ENCODE results near the gene CACNA1C.

CACNA1C gene

DNA sequence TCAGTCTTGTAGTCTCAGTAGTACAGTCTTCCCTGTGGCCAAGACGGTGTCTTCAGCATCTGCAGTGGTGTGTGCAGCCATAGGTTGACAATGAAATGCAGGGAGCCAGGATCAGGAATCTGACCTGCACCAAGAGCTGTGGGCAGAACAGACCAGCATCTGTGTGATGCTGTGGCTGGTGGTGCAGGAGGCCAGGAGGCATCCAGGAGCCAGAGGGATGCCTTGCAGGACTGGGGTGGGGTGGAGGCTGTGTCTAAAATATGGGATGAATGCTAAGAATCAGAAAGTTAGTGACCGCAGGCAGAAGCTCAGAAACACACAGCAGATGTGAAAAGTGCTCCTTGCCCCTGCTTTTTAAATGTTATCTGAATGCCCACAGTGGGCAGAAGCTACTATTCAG is 209.7 kb downstream of the CACNA1C start:
- H3K4me3 Mint-ChIP-seq: no peak overlapping the region
- DNase-seq (ENCODE audit: low spot score in 2 of 2): no peak
- H3K4me1 Mint-ChIP-seq: no peaks in the 10 kb centered on the region
- H3K27ac Mint-ChIP-seq (ENCODE audit: low read depth): no peak overlapping the region
- no peaks in the 10 kb centered on the region for H3K36me3 Mint-ChIP-seq (ENCODE audit: insufficient read depth)
- H3K27me3 Mint-ChIP-seq: peaks cover 25% of the 10 kb centered on the region
- no peaks in the 10 kb centered on the region for H3K9me3 Mint-ChIP-seq
- ATAC-seq (replicated peaks; ENCODE audit: extremely low read depth, poor library complexity, severe bottlenecking): no peak

DNA sequence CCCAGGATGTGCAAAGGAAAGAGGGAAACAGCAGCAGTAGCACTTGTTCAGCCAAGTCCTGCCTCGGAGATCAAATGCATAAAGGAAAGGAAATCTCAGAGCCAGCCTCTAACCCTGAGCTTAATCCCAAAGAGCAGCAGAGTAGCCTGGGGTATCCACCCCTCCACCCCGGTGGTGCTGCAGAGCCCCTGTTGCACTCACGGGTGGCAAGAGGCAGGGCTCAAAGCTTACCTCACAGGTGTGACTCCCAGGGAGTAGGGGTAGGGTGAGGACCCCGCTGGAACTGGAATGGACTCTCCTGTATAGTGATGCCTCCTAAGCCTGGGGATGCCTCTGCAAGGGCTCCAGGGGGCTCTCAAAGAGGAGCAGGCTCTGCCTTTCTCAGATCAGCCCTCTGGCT is 211.1 kb downstream of the CACNA1C start:
- H3K36me3 Mint-ChIP-seq (ENCODE audit: insufficient read depth): no peaks in the 10 kb centered on the region
- no peaks in the 10 kb centered on the region for H3K4me1 Mint-ChIP-seq
- no peak overlapping the region for H3K4me3 Mint-ChIP-seq
- H3K9me3 Mint-ChIP-seq: no peaks in the 10 kb centered on the region
- no peak overlapping the region for H3K27ac Mint-ChIP-seq (ENCODE audit: low read depth)
- peaks cover 19% of the 10 kb centered on the region for H3K27me3 Mint-ChIP-seq
- DNase-seq (ENCODE audit: low spot score in 2 of 2) (no peak), ATAC-seq (replicated peaks; ENCODE audit: extremely low read depth, poor library complexity, severe bottlenecking) (no peak)

DNA sequence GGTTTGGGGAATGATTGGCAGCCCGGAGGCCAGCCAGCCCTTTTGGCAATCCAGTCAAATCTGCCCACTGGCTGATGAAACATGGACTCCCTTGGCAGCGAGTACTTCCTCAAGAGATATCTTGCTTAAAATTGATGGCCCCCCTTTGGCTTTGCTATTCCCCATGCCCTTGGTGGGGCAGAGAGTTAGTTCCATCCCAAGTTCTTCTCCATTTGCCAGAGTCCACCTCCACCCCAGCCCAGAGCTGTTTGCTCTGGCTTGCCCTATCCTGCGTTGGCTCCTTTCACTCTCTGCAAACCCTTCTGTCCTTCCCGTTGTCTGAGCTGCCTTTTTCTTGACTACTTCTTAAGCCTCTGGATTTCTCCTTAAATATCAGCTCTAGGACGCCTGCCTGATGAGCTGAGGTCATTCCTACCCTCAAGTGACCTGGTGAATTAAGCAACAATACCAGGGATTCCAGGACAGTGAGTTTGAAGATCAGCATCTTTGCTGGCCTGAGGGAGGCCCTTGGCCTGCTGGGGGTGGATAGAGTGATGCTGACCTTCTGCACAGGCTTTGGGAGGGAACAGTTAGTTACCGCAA is 212.0 kb downstream of the CACNA1C start:
- H3K4me3 Mint-ChIP-seq: no peak overlapping the region
- ATAC-seq (replicated peaks; ENCODE audit: extremely low read depth, poor library complexity, severe bottlenecking) (no peak), DNase-seq (ENCODE audit: low spot score in 2 of 2) (no peak)
- no peaks in the 10 kb centered on the region for H3K36me3 Mint-ChIP-seq (ENCODE audit: insufficient read depth)
- H3K9me3 Mint-ChIP-seq: no peaks in the 10 kb centered on the region
- H3K27ac Mint-ChIP-seq (ENCODE audit: low read depth): no peak overlapping the region
- peaks cover 18% of the 10 kb centered on the region for H3K27me3 Mint-ChIP-seq
- no peaks in the 10 kb centered on the region for H3K4me1 Mint-ChIP-seq

DNA sequence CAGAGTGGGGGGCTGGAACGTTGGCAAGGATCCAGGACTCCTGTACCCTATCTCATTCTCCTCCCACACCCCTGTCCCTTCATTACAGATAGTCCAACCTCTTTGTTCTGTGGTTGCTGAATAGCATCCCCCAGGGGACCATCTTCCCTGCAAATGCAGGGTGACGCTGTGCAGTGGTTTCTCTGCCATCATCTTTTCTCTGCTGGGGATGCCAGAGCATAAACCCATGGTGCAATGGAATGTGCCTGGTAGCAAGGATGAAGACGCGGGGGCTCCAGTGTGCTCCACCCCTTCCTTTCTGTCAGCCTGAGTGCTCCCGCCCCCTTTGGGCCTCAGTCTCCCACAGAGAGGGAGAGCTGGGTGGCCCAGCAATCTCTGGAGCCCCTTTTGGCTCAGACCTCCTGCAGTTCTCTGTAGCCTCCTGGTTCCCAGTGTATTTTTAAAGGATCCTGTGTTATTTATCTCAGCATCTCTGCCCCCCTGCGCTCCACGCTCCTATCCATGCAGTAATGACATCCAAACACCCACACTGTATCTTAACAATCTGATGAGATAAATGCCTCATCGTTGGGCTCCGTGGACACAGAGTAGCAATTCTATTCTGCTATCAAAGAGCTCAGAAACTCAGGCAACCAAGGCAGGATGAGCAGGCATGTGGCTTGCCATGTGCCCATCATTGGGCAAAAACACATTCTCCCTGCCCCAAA is 212.8 kb downstream of the CACNA1C start:
- ATAC-seq (replicated peaks; ENCODE audit: extremely low read depth, poor library complexity, severe bottlenecking) (no peak), DNase-seq (ENCODE audit: low spot score in 2 of 2) (no peak)
- Mint-ChIP-seq H3K4me1 (no peaks in the 10 kb centered on the region), H3K27me3 (peaks cover 19% of the 10 kb centered on the region), H3K36me3 (ENCODE audit: insufficient read depth) (no peaks in the 10 kb centered on the region), H3K4me3 (no peak overlapping the region), H3K27ac (ENCODE audit: low read depth) (no peak overlapping the region), H3K9me3 (no peaks in the 10 kb centered on the region)

DNA sequence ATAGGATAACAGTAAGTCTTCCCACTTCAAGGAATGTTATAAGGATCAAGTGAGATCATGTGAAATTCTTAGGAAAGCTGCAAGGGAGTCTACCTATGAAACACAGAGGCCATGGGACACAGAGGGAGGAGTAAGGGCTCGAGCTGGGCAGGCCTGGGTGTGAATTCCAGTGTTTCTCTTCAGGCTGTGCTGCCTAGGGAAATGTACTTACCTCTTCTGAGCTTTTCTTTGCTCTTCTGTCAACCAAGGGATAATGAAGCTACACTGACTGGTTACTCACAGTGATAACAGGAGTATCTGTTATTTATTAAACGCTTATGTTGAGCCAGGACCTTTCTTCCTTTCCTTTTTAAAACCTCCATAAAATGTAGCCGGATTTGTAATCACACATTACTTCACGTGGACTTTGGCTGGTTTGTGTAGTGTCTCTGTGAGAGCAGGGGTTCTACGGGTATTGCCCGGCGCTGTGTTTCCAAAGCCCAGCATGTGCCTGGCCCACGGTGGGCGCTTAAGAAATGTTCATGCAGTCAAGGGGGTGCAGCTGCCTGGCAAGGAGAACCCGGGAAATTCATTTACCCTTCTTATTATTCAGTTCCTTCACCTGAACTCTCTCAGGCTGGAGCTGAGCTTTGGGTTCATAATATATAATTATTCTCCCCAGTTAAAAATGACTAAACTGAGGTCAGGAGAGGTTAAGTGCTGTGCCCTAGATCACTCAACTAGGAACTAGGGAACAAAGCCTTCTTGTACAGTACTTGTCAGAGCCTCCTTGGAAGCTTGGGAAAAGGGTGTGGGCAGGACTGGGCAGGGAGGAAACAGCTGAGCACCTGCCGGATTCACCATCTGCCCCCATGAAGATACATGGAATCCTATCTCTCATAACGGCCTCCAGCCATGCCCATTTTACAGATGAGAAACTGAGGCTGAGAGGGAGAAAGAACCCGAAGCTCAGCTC is 214.2 kb downstream of the CACNA1C start:
- Mint-ChIP-seq H3K27me3 (peaks cover 19% of the 10 kb centered on the region), H3K9me3 (no peaks in the 10 kb centered on the region), H3K27ac (ENCODE audit: low read depth) (no peak overlapping the region), H3K36me3 (ENCODE audit: insufficient read depth) (no peaks in the 10 kb centered on the region), H3K4me1 (no peaks in the 10 kb centered on the region), H3K4me3 (no peak overlapping the region)
- ATAC-seq (replicated peaks; ENCODE audit: extremely low read depth, poor library complexity, severe bottlenecking): no peak
- no peak for DNase-seq (ENCODE audit: low spot score in 2 of 2)

DNA sequence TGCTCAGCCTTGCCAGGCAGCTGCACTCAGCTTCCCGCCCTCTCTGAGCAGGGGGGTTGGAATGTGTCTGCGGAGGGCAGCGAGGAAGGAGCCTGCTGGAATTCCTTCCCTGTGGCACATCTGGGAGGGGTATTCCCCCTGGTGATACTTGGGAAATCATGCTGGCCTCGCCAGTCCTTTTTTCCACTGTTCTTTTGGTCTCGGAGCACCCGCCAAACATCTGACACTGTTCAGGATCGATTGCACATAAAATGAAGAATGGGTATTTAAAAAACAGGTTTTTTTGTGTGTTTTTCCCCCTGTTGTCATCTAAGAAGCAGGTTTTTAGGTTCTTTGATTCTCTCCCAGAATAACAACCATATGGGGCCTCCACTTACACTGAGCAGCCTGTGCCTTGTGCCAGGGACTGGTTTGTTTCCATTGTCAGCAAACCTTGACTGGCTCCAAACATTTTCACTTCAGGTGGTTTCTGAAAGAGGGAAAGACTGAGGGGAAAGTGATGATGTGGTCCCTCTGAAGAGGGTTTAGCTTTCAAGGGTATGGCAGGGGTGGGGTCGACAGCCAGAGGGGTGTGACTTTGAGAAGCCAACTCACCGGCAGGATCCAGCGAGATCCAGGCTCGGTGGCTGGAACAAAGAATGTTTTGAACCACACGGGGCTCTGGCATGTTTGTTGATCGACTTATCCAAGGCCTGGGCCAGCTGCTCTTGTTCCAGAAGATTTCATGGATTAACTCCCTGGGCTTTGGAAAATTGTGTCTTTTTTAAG is 215.1 kb downstream of the CACNA1C start:
- no peak overlapping the region for H3K27ac Mint-ChIP-seq (ENCODE audit: low read depth)
- no peak overlapping the region for H3K4me3 Mint-ChIP-seq
- no peaks in the 10 kb centered on the region for H3K36me3 Mint-ChIP-seq (ENCODE audit: insufficient read depth)
- peaks cover 19% of the 10 kb centered on the region for H3K27me3 Mint-ChIP-seq
- no peaks in the 10 kb centered on the region for H3K9me3 Mint-ChIP-seq
- no peaks in the 10 kb centered on the region for H3K4me1 Mint-ChIP-seq
- DNase-seq (ENCODE audit: low spot score in 2 of 2) (no peak), ATAC-seq (replicated peaks; ENCODE audit: extremely low read depth, poor library complexity, severe bottlenecking) (no peak)

DNA sequence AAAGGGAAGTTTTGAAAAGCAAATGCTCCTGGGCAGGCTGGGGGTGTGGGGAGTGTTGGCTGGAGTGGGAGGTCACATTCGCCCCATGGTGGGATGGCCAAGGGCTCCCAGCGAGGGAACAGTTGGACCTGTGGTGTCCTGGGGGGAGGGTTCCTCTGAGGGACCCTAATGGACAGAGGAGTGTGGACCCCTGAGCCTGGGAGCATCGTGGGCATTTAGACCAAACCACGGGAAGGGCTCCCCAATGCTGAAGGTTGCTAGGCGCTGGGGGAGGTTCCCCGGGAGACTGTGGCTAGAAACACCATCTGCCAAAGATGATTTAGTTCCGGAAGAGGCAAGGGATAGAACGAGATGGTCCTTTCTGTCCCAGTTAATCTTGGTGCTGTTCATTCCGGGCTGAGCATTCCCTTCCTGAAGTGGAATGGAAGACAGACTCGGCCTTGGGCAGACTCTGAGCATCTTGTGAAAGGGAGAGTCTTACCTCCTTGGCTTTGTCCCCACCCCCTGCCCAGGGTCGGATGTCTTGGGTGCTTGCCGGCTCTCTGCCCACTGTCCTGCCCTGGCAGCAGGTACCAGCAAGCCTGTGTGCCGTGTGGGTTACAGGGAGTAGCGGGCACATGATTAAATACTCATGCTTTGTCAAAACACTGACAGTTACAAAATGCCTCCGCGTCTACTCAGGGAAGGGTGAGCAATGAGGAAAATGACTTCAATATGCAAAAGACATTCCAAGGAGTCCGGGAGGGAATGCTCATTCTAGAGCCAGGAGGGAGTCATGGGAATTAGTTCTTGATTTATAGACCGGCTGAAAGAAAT is 215.9 kb downstream of the CACNA1C start:
- H3K4me1 Mint-ChIP-seq: no peaks in the 10 kb centered on the region

DNA sequence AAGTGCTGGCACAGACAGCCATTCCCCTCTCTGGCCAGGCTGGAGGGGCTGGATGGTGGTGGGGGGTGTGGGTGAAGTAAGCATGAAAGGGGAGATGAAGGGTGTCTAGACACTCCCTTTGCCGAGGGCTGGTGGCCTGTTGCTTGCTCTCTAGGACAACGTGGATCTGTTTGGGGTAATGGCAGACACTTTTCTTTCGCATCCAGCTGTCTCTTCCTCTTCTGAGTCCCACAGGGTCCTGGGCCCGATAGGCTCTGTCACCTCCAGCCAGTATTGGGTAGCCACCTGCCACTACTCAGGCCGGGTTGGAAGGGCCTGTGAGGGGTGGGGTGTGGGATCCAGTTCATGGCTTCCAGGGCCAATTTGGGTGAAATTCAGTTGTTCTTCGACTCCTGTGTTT is 218.1 kb downstream of the CACNA1C start:
- DNase-seq (ENCODE audit: low spot score in 2 of 2) (no peak), ATAC-seq (replicated peaks; ENCODE audit: extremely low read depth, poor library complexity, severe bottlenecking) (no peak)
- H3K9me3 Mint-ChIP-seq: no peaks in the 10 kb centered on the region
- H3K27me3 Mint-ChIP-seq: peaks cover 36% of the 10 kb centered on the region
- no peak overlapping the region for H3K4me3 Mint-ChIP-seq
- no peaks in the 10 kb centered on the region for H3K36me3 Mint-ChIP-seq (ENCODE audit: insufficient read depth)
- no peak overlapping the region for H3K27ac Mint-ChIP-seq (ENCODE audit: low read depth)
- no peaks in the 10 kb centered on the region for H3K4me1 Mint-ChIP-seq

More for the DNA sequence above, 215.9 kb downstream of the CACNA1C start:
- DNase-seq (ENCODE audit: low spot score in 2 of 2) (no peak), ATAC-seq (replicated peaks; ENCODE audit: extremely low read depth, poor library complexity, severe bottlenecking) (no peak)
- Mint-ChIP-seq H3K27ac (ENCODE audit: low read depth) (no peak overlapping the region), H3K4me3 (no peak overlapping the region), H3K27me3 (peaks cover 19% of the 10 kb centered on the region), H3K9me3 (no peaks in the 10 kb centered on the region), H3K36me3 (ENCODE audit: insufficient read depth) (no peaks in the 10 kb centered on the region)

DNA sequence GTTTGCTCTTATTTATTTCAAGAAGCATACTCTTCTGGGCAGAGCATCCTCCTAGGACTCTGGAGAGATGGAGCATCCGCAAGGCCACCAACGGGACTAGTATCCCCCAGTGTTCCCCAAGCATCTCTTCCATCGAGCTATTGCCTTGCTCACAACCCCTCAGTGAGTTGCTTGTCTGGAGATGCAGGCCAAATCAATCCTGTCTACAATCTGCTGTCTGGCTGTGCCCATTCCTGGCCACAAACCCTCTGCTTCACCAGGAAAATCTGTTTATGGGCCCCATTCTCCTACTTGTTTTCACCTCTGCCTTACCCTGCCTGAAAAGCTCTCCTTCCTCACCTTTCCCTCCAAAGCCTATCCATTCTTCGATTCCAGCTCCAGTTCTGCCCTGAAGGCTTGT is 219.2 kb downstream of the CACNA1C start:
- no peaks in the 10 kb centered on the region for H3K9me3 Mint-ChIP-seq
- ATAC-seq (replicated peaks; ENCODE audit: extremely low read depth, poor library complexity, severe bottlenecking) (no peak), DNase-seq (ENCODE audit: low spot score in 2 of 2) (no peak)
- no peak overlapping the region for H3K27ac Mint-ChIP-seq (ENCODE audit: low read depth)
- no peaks in the 10 kb centered on the region for H3K4me1 Mint-ChIP-seq
- H3K4me3 Mint-ChIP-seq: no peak overlapping the region
- H3K27me3 Mint-ChIP-seq: peaks cover 36% of the 10 kb centered on the region
- no peaks in the 10 kb centered on the region for H3K36me3 Mint-ChIP-seq (ENCODE audit: insufficient read depth)

DNA sequence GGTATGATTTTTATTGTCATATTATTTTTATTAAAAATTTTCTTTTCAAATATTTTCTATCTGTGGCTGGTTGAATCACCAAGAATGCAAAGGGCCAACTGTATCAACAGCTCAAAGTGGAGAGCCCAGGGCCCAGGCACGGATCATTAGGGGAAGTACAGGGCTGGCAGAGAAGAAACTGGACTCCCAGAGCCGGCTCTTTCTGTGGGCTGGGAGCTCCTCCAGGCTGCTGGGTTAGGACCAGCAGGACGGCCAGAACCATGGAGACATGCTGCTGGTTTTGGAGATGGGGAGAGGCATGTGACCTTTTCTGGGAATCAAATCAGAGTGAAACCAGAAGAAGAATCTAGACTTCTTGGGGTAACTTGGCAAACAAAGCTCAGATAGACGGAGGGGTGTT is 220.5 kb downstream of the CACNA1C start:
- Mint-ChIP-seq H3K27me3 (peaks cover 31% of the 10 kb centered on the region), H3K9me3 (no peaks in the 10 kb centered on the region), H3K27ac (ENCODE audit: low read depth) (no peak overlapping the region), H3K4me1 (no peaks in the 10 kb centered on the region), H3K36me3 (ENCODE audit: insufficient read depth) (no peaks in the 10 kb centered on the region), H3K4me3 (no peak overlapping the region)
- no peak for ATAC-seq (replicated peaks; ENCODE audit: extremely low read depth, poor library complexity, severe bottlenecking)
- no peak for DNase-seq (ENCODE audit: low spot score in 2 of 2)

DNA sequence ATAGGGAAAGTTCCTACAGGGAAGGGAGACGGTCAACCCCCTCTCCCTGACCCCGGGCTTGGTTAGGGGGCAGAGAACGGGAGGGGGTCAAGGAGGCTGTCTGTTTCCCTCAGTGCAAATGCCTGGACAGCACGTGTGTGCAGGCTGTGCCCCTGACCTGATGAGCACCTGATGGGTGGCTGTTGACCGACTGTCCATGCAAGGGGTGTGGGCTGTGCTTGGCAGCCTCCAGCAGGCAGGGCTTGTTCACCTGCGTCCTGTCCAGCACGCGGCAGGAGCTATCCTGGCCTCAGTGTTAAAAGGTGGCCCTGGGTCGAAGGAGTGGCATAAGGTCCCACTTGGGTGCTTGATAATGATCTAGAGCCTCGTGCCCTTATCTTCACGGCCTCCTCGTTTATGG is 221.0 kb downstream of the CACNA1C start:
- Mint-ChIP-seq H3K27ac (ENCODE audit: low read depth) (no peak overlapping the region), H3K27me3 (peaks cover 27% of the 10 kb centered on the region), H3K9me3 (no peaks in the 10 kb centered on the region)

DNA sequence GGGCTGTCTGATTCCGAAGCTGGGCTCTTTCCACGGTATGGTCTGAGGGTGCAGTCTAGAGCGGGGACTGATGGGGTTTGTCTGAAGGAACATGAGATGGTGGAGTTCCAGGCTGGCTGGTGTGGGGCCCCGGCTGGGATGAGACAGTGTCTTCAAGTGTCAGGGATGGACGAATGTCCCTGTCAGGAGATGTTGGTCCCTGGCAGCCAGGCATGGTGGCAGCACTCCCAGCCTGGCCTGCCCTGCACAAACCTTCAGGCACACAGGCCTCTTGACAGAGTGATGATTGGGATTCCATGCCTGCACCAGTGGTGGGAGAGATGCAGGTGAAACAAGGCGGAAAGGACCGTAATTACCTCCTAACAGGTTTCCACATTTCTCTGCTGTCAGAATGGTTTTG is 221.9 kb downstream of the CACNA1C start:
- Mint-ChIP-seq H3K36me3 (ENCODE audit: insufficient read depth) (no peaks in the 10 kb centered on the region), H3K27ac (ENCODE audit: low read depth) (no peak overlapping the region), H3K4me3 (no peak overlapping the region), H3K27me3 (peaks cover 20% of the 10 kb centered on the region), H3K4me1 (no peaks in the 10 kb centered on the region), H3K9me3 (no peaks in the 10 kb centered on the region)
- no peak for ATAC-seq (replicated peaks; ENCODE audit: extremely low read depth, poor library complexity, severe bottlenecking)
- no peak for DNase-seq (ENCODE audit: low spot score in 2 of 2)

More for the DNA sequence above, 221.0 kb downstream of the CACNA1C start:
- ATAC-seq (replicated peaks; ENCODE audit: extremely low read depth, poor library complexity, severe bottlenecking) (no peak), DNase-seq (ENCODE audit: low spot score in 2 of 2) (no peak)
- Mint-ChIP-seq H3K4me3 (no peak overlapping the region), H3K36me3 (ENCODE audit: insufficient read depth) (no peaks in the 10 kb centered on the region), H3K4me1 (no peaks in the 10 kb centered on the region)
